ENCODE data around the gene MKS1. TPM values are rescaled to one million over a fixed set of nuclear protein-coding genes. Genes with fewer than 3 reads are reported as not detected.

MKS1 gene
- total and polyA plus RNA-seq, 2 of the 8 experiments (the other 6 are each of a cell fraction or from before 2014, with no cell fraction given): 12.0 to 21.7 TPM

GRCh38 chr17:58246781-58247180, 27.7 kb upstream of the MKS1 start:
- no peak overlapping the region for H2BK12ac ChIP-seq (ENCODE audit: low read depth, low read length)
- H4K8ac ChIP-seq (ENCODE audit: extremely low read depth, insufficient read depth, low read length): no peak overlapping the region
- H3K4ac ChIP-seq (replicated peaks; ENCODE audit: insufficient read length, low read depth, low read length): no peak overlapping the region
- H2AFZ ChIP-seq (ENCODE audit: low read length): no peak overlapping the region
- no peak overlapping the region for H2AK5ac ChIP-seq (ENCODE audit: low read depth, low read length)
- peaks cover 34 to 53% (median 47%) of the 10 kb centered on the region in 4 experiments for H3K27me3 ChIP-seq (replicated peaks in 1 of 4; ENCODE audit: control insufficient read depth in 3 of 4, extremely low read depth in 1 of 4, insufficient read depth in 3 of 4, low read length in 3 of 4)
- H3K4me2 ChIP-seq (ENCODE audit: insufficient read depth in 1 of 2, low read depth in 2 of 2, low read length in 2 of 2): no peak overlapping the region
- H3K79me2 ChIP-seq (ENCODE audit: control insufficient read depth in 1 of 2, insufficient read depth in 2 of 2, low read length in 2 of 2): no peaks in the 10 kb centered on the region
- no peaks in the 10 kb centered on the region for H4K20me1 ChIP-seq (replicated peaks in 1 of 2; ENCODE audit: control insufficient read depth in 1 of 2, insufficient read depth in 2 of 2, low read length in 2 of 2)
- no peak overlapping the region for H3K14ac ChIP-seq (ENCODE audit: insufficient read length)
- no peak overlapping the region for H4K5ac ChIP-seq (ENCODE audit: insufficient read length, low read depth, low read length)
- POLR2A ChIA-PET (ENCODE audit: partially characterized antibody): interaction anchor here (0.5 to 1.8 kb wide), 2 partner anchors 8 to 14 kb away, joined by 3 to 6 read pairs; partner anchors contain the start of gene LPO
- no peak overlapping the region for H3K18ac ChIP-seq (ENCODE audit: extremely low read depth, low read length)
- no peak overlapping the region for H2BK5ac ChIP-seq (ENCODE audit: low read depth, low read length)
- H3K27ac ChIP-seq (ENCODE audit: low read depth, low read length): no peak overlapping the region
- FAIRE-seq (no peak), DNase-seq (ENCODE audit: low read depth in 1 of 2, low spot score in 2 of 2) (no peak)
- H4K91ac ChIP-seq (replicated peaks; ENCODE audit: insufficient read length, low read length): no peak overlapping the region
- H2BK120ac ChIP-seq (replicated peaks; ENCODE audit: low read depth, low read length): no peak overlapping the region
- 89% methylated on average over 1 of the region's 1 CpG; no CpG with 5 or more reads in 1 of the 2 experiments for WGBS, 2 experiments (ENCODE audit: extremely low coverage in 1 of 2, insufficient coverage in 1 of 2, insufficient read length in 1 of 2, insufficient replicate concordance in 2 of 2, low coverage in 1 of 2, low lambda C conversion rate in 2 of 2, missing lambda C conversion rate in 1 of 2)
- no peaks in the 10 kb centered on the region for H3K79me1 ChIP-seq (ENCODE audit: low read depth, low read length)
- peaks cover 5% of the 10 kb centered on the region; the same call in 1 of the 2 replicates for H3K23me2 ChIP-seq (ENCODE audit: low read depth, low read length)
- no peak overlapping the region for H2BK15ac ChIP-seq (ENCODE audit: low read length)
- CTCF ChIA-PET (ENCODE audit: partially characterized antibody): interaction anchor here (0.5 to 5.4 kb wide), 8 partner anchors 9 to 169 kb away, joined by 3 to 55 read pairs (median 4); partner anchors contain the start of gene LPO
- H2BK20ac ChIP-seq (ENCODE audit: low read length): no peak overlapping the region
- no peak overlapping the region for H3K9ac ChIP-seq (replicated peaks in 1 of 4; ENCODE audit: extremely low read depth in 1 of 4, low read depth in 3 of 4, low read length in 3 of 4)
- H3K4me3 ChIP-seq (ENCODE audit: extremely low read depth in 1 of 4, insufficient read depth in 2 of 4, low read depth in 3 of 4, low read length in 4 of 4): no peak overlapping the region
- no peaks in the 10 kb centered on the region for H3K36me3 ChIP-seq (ENCODE audit: control insufficient read depth in 2 of 4, insufficient read depth in 4 of 4, low read length in 3 of 4)
- H3K23ac ChIP-seq (ENCODE audit: insufficient read length): no peak overlapping the region
- peaks cover 8% of the 10 kb centered on the region in 2 experiments; a peak in 3 of 4 replicates for H3K9me3 ChIP-seq (ENCODE audit: insufficient read depth in 2 of 2, low read depth in 1 of 2, low read length in 1 of 2)
- peaks cover 0 to 8% (median 2%) of the 10 kb centered on the region in 4 experiments; a peak in 5 of 7 replicates for H3K4me1 ChIP-seq (replicated peaks in 1 of 4; ENCODE audit: control insufficient read depth in 3 of 4, insufficient read depth in 4 of 4, low read length in 3 of 4)
- H3K56ac ChIP-seq (replicated peaks; ENCODE audit: insufficient read length, low read depth, low read length): no peak overlapping the region
- TF ChIP-seq SP1 (IDR thresholded peaks at IDR 0.05; ENCODE audit: low read depth, low read length): no peak
- no peak for TF ChIP-seq EP300 (IDR thresholded peaks at IDR 0.05; ENCODE audit: borderline replicate concordance in 1 of 2, low read depth in 2 of 2, low read length in 2 of 2)
- no peak for TF ChIP-seq SIN3A (conservative IDR thresholded peaks at IDR 0.05 in 1 of 2, IDR thresholded peaks at IDR 0.05 in 1 of 2; ENCODE audit: low read depth in 1 of 2, low read length in 2 of 2)
- TF ChIP-seq EGR1 (IDR thresholded peaks at IDR 0.05; ENCODE audit: borderline replicate concordance, low read depth, low read length): no peak
- no peak for TF ChIP-seq JUND (IDR thresholded peaks at IDR 0.05; ENCODE audit: low read length)
- no peak for TF ChIP-seq RFX5 (IDR thresholded peaks at IDR 0.05; ENCODE audit: borderline replicate concordance, low read depth, low read length)
- TF ChIP-seq, protein P1, sequence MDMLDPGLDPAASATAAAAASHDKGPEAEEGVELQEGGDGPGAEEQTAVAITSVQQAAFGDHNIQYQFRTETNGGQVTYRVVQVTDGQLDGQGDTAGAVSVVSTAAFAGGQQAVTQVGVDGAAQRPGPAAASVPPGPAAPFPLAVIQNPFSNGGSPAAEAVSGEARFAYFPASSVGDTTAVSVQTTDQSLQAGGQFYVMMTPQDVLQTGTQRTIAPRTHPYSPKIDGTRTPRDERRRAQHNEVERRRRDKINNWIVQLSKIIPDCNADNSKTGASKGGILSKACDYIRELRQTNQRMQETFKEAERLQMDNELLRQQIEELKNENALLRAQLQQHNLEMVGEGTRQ (IDR thresholded peaks at IDR 0.05; ENCODE audit: low read length): no peak
- no peak for TF ChIP-seq TCF12 (IDR thresholded peaks at IDR 0.05; ENCODE audit: low read depth, low read length)
- TF ChIP-seq BCL11A (IDR thresholded peaks at IDR 0.05; ENCODE audit: low read depth in 2 of 2, low read length in 2 of 2): no peak
- no peak for TF ChIP-seq RBBP5 (IDR thresholded peaks at IDR 0.05; ENCODE audit: borderline replicate concordance, low read depth, low read length)
- TF ChIP-seq HDAC6 (IDR thresholded peaks at IDR 0.05; ENCODE audit: low read depth, low read length): no peak
- TF ChIP-seq JUN (IDR thresholded peaks at IDR 0.05; ENCODE audit: low read depth, low read length): no peak
- TF ChIP-seq KDM4A (IDR thresholded peaks at IDR 0.05; ENCODE audit: low read depth, low read length, severe bottlenecking): no peak

Measured in H1 (cell line).